Uterus (tissue), 2 donors: ENCODE measurements around the gene ZNG1C.
"Not testable (repeated sequence)": the region's sequence is repeated elsewhere in the genome, so short reads cannot be mapped to it uniquely, and the experiment has no call there.

Experiments used
- POLR2A ChIP-seq, 2 donors: fragments of 450-650 bp; IDR thresholded peaks; one replicate each; pipeline ENCODE4 v1.6.1; 2016; ENCODE audit warnings: antibody characterized with exemption in 2 of 2, mild to moderate bottlenecking in 1 of 2, moderate library complexity in 1 of 2
- TF ChIP-seq, protein P1 (sequence below), 4 experiments: fragments of 200-600 bp in 2 of 4; fragments of 450-650 bp in 2 of 4; sonication (generic) in 2 of 4; IDR thresholded peaks; one replicate each; pipeline ENCODE4 v1.5.1; 2016 to 2019; ENCODE audit warnings: antibody characterized with exemption in 4 of 4, mild to moderate bottlenecking in 2 of 4, moderate library complexity in 1 of 4

DNA sequence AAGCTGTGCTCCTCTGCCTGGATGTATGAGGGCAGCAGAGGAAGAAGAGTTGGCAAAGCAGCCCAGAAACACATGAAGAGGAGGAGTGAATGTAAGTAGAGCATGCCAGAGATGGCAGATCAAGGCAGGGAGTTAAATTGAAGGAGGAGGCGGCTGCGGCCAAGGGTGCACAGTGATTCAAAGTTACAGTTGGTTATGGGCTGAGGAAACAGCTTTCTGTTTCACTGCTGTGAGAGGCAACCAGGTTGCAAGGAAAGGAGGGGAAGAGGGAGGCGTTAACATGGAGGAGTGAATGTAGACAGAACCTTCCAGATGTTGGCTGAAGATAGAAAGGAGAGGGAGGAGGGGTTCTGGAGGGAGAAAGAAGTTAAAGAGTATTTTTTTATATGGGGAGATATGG is 94.2 kb downstream of the ZNG1C start:
- TF ChIP-seq, protein P1, sequence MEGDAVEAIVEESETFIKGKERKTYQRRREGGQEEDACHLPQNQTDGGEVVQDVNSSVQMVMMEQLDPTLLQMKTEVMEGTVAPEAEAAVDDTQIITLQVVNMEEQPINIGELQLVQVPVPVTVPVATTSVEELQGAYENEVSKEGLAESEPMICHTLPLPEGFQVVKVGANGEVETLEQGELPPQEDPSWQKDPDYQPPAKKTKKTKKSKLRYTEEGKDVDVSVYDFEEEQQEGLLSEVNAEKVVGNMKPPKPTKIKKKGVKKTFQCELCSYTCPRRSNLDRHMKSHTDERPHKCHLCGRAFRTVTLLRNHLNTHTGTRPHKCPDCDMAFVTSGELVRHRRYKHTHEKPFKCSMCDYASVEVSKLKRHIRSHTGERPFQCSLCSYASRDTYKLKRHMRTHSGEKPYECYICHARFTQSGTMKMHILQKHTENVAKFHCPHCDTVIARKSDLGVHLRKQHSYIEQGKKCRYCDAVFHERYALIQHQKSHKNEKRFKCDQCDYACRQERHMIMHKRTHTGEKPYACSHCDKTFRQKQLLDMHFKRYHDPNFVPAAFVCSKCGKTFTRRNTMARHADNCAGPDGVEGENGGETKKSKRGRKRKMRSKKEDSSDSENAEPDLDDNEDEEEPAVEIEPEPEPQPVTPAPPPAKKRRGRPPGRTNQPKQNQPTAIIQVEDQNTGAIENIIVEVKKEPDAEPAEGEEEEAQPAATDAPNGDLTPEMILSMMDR (IDR thresholded peaks at IDR 0.05), result not testable (repeated sequence)
- not testable (repeated sequence) for TF ChIP-seq POLR2A (IDR thresholded peaks at IDR 0.05)
